Measurements from ENCODE around the gene COL28A1. TPM values are rescaled to one million over a fixed set of nuclear protein-coding genes. Genes with fewer than 3 reads are reported as not detected.

The COL28A1 gene
- total RNA-seq, 1 experiment from 2014 or later = 0.81 TPM

DNA sequence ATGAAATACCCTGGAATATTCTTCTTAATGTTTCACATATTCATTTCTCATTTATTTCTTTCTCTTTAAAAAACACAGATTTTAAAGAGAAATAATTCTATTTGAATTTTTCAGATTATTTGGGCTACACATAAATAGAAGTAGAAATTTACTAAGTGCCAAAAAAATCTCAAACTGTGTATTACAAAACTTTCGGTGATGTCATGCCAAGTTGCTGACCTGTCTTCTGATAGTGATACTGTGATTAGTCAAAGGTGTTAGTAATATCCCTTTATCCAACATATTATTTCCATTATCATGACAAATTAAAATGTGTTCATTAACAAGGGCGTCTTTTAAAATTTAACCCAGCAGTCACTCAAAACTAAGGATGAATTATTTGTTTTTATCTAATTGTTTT is 60.1 kb downstream of the COL28A1 start (continued):
- TF ChIP-seq, protein P1, sequence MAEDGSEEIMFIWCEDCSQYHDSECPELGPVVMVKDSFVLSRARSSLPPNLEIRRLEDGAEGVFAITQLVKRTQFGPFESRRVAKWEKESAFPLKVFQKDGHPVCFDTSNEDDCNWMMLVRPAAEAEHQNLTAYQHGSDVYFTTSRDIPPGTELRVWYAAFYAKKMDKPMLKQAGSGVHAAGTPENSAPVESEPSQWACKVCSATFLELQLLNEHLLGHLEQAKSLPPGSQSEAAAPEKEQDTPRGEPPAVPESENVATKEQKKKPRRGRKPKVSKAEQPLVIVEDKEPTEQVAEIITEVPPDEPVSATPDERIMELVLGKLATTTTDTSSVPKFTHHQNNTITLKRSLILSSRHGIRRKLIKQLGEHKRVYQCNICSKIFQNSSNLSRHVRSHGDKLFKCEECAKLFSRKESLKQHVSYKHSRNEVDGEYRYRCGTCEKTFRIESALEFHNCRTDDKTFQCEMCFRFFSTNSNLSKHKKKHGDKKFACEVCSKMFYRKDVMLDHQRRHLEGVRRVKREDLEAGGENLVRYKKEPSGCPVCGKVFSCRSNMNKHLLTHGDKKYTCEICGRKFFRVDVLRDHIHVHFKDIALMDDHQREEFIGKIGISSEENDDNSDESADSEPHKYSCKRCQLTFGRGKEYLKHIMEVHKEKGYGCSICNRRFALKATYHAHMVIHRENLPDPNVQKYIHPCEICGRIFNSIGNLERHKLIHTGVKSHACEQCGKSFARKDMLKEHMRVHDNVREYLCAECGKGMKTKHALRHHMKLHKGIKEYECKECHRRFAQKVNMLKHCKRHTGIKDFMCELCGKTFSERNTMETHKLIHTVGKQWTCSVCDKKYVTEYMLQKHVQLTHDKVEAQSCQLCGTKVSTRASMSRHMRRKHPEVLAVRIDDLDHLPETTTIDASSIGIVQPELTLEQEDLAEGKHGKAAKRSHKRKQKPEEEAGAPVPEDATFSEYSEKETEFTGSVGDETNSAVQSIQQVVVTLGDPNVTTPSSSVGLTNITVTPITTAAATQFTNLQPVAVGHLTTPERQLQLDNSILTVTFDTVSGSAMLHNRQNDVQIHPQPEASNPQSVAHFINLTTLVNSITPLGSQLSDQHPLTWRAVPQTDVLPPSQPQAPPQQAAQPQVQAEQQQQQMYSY (CRISPR knock-in tag; IDR thresholded peaks at IDR 0.05) = no peak
- TF ChIP-seq, protein P2, sequence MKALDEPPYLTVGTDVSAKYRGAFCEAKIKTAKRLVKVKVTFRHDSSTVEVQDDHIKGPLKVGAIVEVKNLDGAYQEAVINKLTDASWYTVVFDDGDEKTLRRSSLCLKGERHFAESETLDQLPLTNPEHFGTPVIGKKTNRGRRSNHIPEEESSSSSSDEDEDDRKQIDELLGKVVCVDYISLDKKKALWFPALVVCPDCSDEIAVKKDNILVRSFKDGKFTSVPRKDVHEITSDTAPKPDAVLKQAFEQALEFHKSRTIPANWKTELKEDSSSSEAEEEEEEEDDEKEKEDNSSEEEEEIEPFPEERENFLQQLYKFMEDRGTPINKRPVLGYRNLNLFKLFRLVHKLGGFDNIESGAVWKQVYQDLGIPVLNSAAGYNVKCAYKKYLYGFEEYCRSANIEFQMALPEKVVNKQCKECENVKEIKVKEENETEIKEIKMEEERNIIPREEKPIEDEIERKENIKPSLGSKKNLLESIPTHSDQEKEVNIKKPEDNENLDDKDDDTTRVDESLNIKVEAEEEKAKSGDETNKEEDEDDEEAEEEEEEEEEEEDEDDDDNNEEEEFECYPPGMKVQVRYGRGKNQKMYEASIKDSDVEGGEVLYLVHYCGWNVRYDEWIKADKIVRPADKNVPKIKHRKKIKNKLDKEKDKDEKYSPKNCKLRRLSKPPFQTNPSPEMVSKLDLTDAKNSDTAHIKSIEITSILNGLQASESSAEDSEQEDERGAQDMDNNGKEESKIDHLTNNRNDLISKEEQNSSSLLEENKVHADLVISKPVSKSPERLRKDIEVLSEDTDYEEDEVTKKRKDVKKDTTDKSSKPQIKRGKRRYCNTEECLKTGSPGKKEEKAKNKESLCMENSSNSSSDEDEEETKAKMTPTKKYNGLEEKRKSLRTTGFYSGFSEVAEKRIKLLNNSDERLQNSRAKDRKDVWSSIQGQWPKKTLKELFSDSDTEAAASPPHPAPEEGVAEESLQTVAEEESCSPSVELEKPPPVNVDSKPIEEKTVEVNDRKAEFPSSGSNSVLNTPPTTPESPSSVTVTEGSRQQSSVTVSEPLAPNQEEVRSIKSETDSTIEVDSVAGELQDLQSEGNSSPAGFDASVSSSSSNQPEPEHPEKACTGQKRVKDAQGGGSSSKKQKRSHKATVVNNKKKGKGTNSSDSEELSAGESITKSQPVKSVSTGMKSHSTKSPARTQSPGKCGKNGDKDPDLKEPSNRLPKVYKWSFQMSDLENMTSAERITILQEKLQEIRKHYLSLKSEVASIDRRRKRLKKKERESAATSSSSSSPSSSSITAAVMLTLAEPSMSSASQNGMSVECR (CRISPR knock-in tag; IDR thresholded peaks at IDR 0.05; ENCODE audit: borderline replicate concordance) = no peak
- TF ChIP-seq, protein P3, sequence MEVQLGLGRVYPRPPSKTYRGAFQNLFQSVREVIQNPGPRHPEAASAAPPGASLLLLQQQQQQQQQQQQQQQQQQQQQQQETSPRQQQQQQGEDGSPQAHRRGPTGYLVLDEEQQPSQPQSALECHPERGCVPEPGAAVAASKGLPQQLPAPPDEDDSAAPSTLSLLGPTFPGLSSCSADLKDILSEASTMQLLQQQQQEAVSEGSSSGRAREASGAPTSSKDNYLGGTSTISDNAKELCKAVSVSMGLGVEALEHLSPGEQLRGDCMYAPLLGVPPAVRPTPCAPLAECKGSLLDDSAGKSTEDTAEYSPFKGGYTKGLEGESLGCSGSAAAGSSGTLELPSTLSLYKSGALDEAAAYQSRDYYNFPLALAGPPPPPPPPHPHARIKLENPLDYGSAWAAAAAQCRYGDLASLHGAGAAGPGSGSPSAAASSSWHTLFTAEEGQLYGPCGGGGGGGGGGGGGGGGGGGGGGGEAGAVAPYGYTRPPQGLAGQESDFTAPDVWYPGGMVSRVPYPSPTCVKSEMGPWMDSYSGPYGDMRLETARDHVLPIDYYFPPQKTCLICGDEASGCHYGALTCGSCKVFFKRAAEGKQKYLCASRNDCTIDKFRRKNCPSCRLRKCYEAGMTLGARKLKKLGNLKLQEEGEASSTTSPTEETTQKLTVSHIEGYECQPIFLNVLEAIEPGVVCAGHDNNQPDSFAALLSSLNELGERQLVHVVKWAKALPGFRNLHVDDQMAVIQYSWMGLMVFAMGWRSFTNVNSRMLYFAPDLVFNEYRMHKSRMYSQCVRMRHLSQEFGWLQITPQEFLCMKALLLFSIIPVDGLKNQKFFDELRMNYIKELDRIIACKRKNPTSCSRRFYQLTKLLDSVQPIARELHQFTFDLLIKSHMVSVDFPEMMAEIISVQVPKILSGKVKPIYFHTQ (CRISPR knock-in tag; IDR thresholded peaks at IDR 0.05) = no peak
- no peak for TF ChIP-seq GABPB1 (CRISPR knock-in tag; IDR thresholded peaks at IDR 0.05)

DNA sequence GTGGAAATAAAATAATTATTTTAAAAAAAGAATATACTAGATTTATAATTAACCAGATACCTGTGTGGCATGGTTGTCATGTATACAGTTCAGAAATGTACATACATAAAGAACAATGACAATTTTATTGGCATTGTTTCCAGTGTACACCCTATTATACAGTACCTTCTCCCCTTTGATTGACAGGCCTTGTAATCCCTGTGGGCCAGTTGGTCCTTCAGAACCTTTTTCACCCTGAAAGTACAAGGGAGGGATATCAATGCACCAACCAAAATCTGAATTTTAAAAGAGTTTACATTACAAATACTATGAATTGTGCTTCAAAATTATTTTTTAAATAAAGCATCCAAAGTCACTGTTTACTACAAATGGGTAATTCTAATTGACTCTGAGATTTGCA is 61.2 kb downstream of the COL28A1 start:
- no peak for DNase-seq (ENCODE audit: low spot score)
- H3K27me3 Mint-ChIP-seq (ENCODE audit: low read depth) = no peaks in the 10 kb centered on the region
- peaks cover 40% of the 10 kb centered on the region for H3K9me3 Mint-ChIP-seq
- ChIA-PET POLR2A (no interaction called here), CTCF (no interaction called here)
- ATAC-seq = no peak
- no peaks in the 10 kb centered on the region for H3K4me1 Mint-ChIP-seq
- no peak overlapping the region for H3K4me3 Mint-ChIP-seq
- no peak overlapping the region for H3K27ac Mint-ChIP-seq
- no peak for TF ChIP-seq ATF1 (CRISPR knock-in tag; IDR thresholded peaks at IDR 0.05)
- no peak for TF ChIP-seq EMX1 (CRISPR knock-in tag; IDR thresholded peaks at IDR 0.05)
- TF ChIP-seq, protein P4, sequence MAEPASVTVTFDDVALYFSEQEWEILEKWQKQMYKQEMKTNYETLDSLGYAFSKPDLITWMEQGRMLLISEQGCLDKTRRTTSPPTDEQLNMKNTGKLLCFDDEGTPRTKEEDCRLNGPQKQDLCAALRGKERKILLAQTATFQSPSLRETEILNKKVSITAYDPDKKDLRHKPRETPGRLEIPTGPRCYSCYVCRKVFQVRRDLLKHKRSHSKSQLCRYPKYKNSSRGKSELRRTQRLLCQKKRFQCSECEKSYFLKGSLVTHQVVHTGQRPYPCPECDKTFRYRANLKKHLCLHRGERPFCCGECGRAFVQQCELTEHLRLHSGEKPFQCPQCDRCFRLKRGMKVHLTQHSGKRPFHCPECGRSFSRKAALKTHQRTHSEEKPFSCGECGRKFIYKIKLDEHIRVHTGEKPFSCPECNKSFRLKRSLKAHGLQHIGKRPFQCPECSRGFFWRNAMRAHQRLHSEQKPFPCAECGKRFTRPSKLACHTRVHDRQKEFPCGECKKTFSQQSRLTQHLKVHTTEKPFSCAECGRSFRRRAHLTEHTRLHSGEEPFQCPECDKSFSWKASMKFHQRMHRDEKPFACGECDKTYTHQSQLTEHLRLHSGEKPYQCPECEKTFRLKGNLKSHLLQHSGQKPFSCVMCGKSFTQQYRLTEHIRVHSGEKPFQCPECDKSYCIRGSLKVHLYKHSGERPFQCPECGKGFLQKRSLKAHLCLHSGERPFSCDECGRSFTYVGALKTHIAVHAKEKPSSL (CRISPR knock-in tag; conservative IDR thresholded peaks at IDR 0.05) = no peak
- TF ChIP-seq ESRRA (CRISPR knock-in tag; IDR thresholded peaks at IDR 0.05; ENCODE audit: borderline replicate concordance) = no peak
- TF ChIP-seq CBFB (CRISPR knock-in tag; IDR thresholded peaks at IDR 0.05; ENCODE audit: low read depth) = no peak
- TF ChIP-seq, protein P5, sequence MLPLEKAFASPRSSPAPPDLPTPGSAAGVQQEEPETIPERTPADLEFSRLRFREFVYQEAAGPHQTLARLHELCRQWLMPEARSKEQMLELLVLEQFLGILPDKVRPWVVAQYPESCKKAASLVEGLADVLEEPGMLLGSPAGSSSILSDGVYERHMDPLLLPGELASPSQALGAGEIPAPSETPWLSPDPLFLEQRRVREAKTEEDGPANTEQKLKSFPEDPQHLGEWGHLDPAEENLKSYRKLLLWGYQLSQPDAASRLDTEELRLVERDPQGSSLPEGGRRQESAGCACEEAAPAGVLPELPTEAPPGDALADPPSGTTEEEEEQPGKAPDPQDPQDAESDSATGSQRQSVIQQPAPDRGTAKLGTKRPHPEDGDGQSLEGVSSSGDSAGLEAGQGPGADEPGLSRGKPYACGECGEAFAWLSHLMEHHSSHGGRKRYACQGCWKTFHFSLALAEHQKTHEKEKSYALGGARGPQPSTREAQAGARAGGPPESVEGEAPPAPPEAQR (CRISPR knock-in tag; IDR thresholded peaks at IDR 0.05) = no peak
- TF ChIP-seq, protein P6, sequence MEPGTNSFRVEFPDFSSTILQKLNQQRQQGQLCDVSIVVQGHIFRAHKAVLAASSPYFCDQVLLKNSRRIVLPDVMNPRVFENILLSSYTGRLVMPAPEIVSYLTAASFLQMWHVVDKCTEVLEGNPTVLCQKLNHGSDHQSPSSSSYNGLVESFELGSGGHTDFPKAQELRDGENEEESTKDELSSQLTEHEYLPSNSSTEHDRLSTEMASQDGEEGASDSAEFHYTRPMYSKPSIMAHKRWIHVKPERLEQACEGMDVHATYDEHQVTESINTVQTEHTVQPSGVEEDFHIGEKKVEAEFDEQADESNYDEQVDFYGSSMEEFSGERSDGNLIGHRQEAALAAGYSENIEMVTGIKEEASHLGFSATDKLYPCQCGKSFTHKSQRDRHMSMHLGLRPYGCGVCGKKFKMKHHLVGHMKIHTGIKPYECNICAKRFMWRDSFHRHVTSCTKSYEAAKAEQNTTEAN (CRISPR knock-in tag; IDR thresholded peaks at IDR 0.05) = no peak
- TF ChIP-seq, protein P7, sequence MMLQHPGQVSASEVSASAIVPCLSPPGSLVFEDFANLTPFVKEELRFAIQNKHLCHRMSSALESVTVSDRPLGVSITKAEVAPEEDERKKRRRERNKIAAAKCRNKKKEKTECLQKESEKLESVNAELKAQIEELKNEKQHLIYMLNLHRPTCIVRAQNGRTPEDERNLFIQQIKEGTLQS (CRISPR knock-in tag; conservative IDR thresholded peaks at IDR 0.05) = no peak
- no peak for TF ChIP-seq ZNF138 (CRISPR knock-in tag; conservative IDR thresholded peaks at IDR 0.05)
- TF ChIP-seq SP1 (CRISPR knock-in tag; conservative IDR thresholded peaks at IDR 0.05) = no peak
- TF ChIP-seq, protein P8, sequence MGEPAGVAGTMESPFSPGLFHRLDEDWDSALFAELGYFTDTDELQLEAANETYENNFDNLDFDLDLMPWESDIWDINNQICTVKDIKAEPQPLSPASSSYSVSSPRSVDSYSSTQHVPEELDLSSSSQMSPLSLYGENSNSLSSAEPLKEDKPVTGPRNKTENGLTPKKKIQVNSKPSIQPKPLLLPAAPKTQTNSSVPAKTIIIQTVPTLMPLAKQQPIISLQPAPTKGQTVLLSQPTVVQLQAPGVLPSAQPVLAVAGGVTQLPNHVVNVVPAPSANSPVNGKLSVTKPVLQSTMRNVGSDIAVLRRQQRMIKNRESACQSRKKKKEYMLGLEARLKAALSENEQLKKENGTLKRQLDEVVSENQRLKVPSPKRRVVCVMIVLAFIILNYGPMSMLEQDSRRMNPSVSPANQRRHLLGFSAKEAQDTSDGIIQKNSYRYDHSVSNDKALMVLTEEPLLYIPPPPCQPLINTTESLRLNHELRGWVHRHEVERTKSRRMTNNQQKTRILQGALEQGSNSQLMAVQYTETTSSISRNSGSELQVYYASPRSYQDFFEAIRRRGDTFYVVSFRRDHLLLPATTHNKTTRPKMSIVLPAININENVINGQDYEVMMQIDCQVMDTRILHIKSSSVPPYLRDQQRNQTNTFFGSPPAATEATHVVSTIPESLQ (CRISPR knock-in tag; IDR thresholded peaks at IDR 0.05) = no peak
- H3K36me3 Mint-ChIP-seq = peaks cover 14% of the 10 kb centered on the region
